GM18951 (cell line): Measurements from ENCODE around the gene MRPL12.
A peak's percentile ranks its signal among the peaks of the same experiment; 100 is the strongest.
"Not testable (repeated sequence)": the region's sequence is repeated elsewhere in the genome, so short reads cannot be mapped to it uniquely, and the experiment has no call there.

Experiments used
- POLR2A ChIP-seq: IDR thresholded peaks from 4 replicates; pipeline ENCODE4 v1.6.1; 2011; ENCODE audit warnings: mild to moderate bottlenecking; ENCODE audit not compliant: insufficient read length, insufficient read depth; ENCODE audit errors: extremely low read depth
- in situ Hi-C: fragments of 300-500 bp; cut with MboI; formaldehyde crosslinking; loops from one replicate; pipeline ENCODE4 v1.12.0; 2022; ENCODE audit warnings: low sequenced_read_pairs, mixed read lengths, inconsistent platforms; ENCODE audit not compliant: unreplicated experiment

The MRPL12 gene

DNA sequence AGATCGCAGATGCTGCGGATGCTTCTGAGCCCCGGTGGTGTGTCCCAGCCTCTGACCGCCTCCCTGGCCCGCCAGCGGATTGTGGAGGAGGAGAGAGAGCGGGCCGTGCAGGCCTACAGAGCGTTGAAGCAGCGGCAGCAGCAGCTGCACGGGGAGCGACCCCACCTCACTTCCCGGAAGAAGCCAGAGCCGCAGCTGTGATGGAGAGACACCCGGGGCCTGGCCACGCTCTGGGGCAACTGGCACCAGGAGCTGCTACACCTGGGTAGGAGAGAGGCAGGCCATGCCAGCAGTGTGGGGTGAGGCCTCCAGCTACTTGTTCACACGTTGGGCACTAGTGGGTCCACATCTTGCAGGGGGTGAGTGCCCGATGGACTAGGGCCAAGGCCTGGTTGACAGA, 30.7 kb upstream of the MRPL12 start:
- TF ChIP-seq POLR2A = no peak
- in situ Hi-C loops = no loop called here

DNA sequence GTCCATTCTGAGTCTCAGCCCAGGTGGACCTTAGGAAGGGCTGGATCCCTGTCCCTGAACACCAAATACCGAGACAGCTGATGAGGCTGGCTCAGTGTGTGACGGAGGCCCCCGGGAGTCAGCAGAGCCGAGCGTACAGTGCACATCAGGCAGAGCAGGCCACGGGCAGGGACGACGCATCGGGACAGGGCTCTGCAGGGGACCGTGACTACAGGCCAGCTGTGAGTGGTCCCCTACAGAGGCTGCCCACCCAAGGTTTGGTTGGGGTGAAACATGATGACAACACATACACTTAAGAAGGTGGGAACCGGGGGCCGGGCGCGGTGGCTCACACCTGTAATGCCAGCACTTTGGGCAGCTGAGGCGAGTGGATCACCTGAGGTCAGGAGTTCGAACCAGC, 30.2 kb upstream of the MRPL12 start:
- in situ Hi-C loops = no loop called here
- no peak for TF ChIP-seq POLR2A

DNA sequence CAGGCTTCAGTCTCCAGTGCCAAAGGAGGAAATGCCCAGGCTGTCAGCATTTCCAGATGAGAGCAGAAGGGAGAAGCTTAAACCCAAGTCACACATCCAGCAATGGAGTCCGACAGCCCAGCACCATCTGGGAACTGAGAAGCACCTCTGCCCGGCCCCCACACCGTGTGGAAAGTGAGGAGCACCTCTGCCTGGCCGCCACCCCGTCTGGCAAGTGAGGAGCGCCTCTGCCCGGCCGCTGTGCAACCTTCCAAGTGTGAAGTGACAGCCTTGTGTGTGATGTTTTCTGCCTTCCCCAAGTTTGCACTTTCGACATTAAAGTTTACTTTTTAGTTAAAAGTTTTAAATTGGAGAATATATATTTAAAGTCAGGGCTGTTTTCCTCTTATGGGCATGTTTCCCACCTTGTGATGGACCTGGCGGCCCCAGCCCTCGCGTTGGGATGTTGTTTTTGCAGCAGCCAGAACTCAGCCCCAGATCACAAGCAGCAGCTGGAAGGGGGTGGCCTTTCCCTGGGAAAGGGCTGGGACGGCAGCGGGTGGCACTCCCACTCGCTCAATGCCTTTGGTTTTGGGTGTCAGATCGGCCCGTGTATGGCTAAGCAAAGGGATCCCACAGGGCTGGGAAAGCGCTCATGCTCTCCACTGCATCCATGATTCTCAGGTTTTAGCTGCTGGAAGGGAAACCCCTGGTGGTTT, 29.5 kb upstream of the MRPL12 start:
- in situ Hi-C loops = no loop called here
- TF ChIP-seq POLR2A = no peak

DNA sequence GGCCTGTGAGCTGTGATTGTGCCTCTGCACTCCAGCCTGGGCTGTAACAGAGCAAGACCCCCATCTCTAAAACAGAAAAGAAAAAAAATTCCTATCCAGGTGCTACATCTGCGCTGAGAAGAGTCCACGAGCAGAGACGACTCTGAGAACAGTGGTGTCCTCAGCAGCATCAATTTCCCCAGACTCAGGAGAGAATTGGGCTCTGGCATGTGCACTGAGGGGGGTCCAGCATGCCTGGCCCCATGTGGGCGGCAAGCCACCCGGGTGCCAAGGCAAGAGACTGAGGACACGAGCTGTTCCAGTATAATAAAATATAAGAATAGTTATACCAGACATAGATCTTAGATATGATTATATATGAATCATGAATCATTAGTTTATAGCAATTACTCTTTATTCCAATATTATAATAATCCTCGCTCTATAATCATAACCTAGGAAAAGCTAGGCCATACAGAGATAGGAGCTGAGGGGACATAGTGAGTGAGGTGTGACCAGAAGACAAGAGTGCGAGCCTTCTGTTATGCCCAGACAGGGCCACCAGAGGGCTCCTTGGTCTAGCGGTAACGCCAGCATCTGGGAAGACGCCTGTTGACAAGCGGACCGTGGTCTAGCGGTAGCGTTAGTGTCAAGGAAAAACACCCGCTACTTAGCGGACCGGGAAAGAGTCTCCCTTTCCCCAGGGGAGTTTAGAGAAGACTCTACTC, 27.5 kb upstream of the MRPL12 start:
- in situ Hi-C loops = not testable (repeated sequence)

DNA sequence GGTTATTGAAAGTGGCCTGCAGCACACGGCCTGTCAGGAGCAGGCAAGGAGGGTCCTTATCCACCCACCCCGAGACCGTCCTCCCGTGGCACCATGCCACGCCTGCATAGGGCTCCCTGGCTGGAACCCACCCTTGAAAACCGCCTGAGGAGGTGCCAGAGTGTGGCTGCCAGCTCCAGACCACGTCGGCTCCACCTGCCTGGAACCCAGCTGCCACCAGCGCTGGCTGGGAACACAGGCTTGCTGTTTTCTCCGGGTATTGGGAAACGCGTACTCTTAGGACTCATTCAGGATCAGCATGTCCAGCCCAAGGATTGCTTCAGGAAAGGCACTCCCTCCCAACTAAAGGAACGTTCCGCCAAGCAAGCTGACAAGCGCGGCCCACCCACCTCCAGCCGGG, 26.3 kb upstream of the MRPL12 start:
- in situ Hi-C loops = no loop called here
- no peak for TF ChIP-seq POLR2A

DNA sequence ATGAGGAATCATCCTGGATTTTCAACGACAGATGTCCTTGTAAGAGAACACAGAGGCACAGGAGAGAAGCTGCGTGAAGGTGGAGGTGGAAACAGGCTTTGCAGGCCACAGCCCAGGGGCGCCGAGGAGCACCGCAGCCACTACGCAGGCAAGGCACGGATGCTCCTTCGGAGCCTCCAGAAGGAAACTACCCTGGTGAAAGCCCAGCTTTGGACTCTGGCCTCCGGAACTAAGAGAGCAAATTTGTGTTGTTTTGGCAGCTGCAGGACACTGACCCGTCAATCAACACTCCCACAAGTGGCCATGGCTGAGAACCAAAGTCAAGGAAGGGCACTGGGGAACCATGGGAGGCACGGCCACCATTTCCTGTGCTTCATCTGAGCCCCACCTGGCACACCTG, 23.0 kb upstream of the MRPL12 start:
- in situ Hi-C loops = no loop called here
- TF ChIP-seq POLR2A = no peak

DNA sequence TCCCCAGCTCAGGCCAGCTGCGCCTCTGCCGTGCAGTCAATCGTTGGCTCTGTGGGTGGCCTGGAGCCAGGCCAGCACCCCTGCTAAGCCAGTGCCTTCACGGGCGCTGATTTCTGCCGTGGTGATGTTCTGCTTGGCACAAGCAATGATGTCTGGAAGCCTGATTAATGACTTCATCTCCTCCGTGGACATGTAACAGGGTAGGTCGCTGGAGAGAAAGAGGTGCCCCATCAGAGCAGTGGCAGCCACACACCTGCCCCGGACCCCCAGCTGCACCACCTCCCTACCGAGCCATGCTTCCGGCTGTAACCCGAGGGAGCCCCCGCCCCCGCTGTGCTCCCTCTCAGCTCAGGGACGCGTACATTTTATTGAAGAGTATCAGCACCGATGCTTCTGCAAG, 21.5 kb upstream of the MRPL12 start:
- in situ Hi-C loops = no loop called here
- TF ChIP-seq POLR2A = no peak

DNA sequence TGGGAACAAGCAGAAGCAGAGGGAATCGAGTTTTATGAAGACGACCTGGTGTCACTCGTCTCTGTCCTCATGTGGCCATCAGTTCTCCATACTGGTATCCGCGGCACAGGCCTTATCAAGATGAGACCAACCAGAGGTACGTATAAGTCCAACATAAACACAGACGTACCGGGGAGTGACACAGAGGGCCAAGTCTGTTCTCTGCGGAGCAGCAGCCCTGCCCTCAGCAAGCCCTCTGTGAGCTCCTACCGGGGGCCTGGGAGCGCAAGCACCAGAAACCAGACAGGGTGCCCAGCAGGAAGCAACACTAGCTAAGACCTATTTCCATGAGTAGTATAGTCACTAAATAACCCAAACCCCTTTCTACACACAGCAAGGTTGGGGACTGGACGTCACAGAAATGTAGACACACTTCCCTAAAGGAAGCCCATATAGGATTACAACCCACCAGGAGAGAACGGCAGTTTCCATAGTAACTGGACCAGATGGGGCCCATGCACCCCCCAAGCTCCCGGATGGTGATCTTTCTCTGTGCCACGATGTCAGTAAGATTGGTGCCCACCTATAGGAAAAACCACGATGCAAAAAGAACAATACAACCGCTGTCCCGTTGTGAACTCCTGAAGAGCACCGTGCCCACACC, 20.5 kb upstream of the MRPL12 start:
- in situ Hi-C loops = no loop called here

DNA sequence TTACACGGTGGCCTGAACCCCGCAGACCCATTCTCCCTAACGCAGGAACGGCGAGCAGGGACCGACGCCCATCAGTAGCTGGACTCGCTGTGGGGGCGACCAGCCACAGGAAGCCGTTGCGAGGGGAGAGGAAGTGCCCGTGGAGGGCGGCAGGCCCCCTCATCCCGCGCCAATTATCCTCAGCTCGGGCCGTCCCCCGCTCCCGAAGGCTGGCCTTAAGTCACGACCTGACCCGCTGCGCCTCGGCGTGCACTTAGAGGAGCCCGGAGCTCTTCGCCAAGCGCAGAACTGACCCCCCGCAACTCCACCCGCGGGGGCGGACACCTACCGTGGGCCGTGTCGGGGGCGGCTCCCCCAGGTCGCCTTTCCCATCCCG, 20.0 kb upstream of the MRPL12 start:
- no peak for TF ChIP-seq POLR2A
- in situ Hi-C loops = no loop called here

More for the DNA sequence above, 20.5 kb upstream of the MRPL12 start:
- TF ChIP-seq POLR2A = no peak

DNA sequence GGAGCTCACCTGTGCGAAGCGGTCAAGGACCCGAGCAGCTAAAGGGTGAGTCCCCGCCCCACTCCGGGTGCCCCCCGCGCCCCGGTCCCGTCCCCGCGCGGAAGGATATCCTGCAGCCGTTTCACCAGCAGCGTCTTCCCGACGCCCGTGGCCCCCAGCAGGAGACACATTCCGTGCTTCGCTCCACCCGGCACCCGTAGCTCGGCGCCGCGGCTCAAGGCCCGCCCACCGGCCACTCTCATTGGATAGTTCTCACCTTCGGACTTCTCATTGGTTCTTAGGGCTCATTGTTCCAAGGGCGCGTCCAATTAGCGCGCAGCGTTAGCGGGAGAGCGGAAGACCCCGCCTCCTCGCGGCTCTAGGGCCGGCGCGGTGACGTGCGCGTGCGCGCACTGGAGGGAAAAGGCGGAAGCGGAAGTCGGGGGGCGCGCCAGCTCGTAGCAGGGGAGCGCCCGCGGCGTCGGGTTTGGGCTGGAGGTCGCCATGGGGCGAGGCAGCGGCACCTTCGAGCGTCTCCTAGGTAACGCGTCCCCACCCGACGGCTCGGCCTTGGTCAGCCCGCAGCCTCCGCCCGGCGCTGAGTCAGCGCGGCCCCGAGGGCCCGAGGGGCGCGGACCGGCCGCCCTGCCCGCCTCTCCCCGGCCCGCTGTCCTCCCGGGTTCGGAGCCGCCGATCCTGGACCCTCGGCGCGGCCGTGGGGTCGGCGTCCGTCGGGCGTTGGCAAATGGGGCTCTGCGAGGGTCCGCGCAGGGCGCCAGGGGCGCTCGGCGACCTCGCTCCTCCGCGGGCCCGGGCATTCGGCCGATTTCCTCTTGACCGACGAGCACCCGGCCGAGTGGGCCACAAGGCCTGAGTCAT, 19.4 kb upstream of the MRPL12 start, which contains the start of the genes ARL16 and HGS:
ARL16 (minus strand) TSS at position 214 of the 858 bp plus-strand sequence; CDS start at position 170, 44 bp downstream.
HGS (plus strand) TSS at position 428 of the 858 bp plus-strand sequence; CDS start at position 484, 56 bp downstream.
- in situ Hi-C loops = no loop called here
- peak; percentile 77 for TF ChIP-seq POLR2A

DNA sequence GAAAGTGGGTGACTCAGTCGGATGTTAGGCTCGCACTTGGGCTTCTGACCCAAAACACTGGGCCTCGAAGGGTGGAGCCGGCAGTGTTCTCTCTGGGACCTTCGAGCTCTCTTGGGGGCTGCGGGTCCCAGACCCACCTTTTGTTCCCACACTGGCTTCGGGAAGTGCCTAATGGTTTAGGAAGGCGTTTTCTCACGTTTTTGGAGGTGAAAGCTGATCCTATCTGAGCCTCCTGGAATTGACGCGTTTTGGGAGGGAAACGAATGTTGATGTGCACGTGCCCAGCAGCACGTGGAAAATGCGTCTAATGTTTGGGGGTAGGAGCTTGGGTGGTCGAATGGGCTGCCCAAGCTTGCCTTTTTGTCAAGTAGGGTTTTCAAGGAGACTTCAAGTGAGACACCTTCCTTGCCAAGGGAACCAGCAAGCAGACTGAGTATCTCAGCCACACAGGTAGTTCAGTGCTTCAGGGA, 18.7 kb upstream of the MRPL12 start:
- no peak for TF ChIP-seq POLR2A
- in situ Hi-C loops = no loop called here

DNA sequence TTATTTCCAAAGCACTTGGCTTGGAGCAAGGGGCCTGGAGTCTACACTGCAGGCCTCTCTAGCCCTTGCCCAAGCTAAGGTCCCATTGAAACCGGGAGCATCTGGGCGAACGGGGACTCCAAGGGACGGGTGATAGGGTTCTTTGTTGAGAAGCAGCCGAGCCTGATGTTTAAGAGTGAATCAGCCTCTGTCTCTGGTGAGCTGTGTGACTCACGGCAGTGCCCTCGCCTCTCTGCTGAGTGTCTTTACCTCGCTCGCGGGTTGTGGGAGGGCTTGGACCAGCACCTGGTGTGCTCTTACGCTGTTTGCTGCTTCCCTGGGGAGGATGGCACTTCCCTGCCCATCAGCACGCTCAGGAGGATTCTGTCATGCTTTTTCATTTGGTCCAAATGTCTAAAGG, 18.1 kb upstream of the MRPL12 start:
- TF ChIP-seq POLR2A = no peak
- in situ Hi-C loops = no loop called here

DNA sequence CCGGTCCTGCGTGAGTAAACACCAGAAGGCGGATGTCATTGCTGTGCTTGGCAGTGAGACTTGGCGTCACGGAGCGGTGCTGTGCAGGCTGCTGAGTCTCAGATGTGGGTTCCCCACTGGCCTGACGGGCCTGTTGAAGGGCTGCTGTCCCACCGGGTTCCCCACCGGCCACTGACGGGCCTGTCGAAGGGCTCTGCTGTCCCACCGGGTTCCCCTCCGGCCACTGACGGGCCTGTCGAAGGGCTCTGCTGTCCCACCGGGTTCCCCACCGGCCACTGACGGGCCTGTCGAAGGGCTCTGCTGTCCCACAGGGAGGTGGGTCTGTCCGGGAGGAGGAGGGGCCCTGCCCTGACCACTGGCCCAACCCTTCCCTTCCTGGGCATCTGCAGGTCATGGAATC, 16.6 kb upstream of the MRPL12 start:
- TF ChIP-seq POLR2A = no peak
- in situ Hi-C loops = no loop called here
